Measurements from ENCODE around the gene CHFR. TPM values are rescaled to one million over a fixed set of nuclear protein-coding genes. Genes with fewer than 3 reads are reported as not detected.

Gene CHFR
- total and polyA plus RNA-seq, 9 of the 15 experiments (the other 6 are each of a cell fraction or from before 2014, with no cell fraction given): 0.61 to 33.9 (median 19.3) TPM

GRCh38 chr12:132872073-132872855 lies 15.1 kb downstream of the CHFR start (continued):
- TF ChIP-seq RBBP5 (IDR thresholded peaks at IDR 0.05; ENCODE audit: borderline replicate concordance, insufficient read depth, low read length, poor library complexity, severe bottlenecking) (no peak), TSC22D4 (tag; IDR thresholded peaks at IDR 0.05) (no peak), BRF1 (IDR thresholded peaks at IDR 0.05; ENCODE audit: borderline replicate concordance, extremely low read depth, insufficient read length) (no peak), ZEB2 (IDR thresholded peaks at IDR 0.05) (no peak), BCOR (IDR thresholded peaks at IDR 0.05) (no peak), HMGN3 (IDR thresholded peaks at IDR 0.05; ENCODE audit: borderline replicate concordance, extremely low read depth, insufficient read length, low read depth, low read length) (no peak), TCF7L2 (IDR thresholded peaks at IDR 0.05; ENCODE audit: low read depth, low read length) (no peak), ZFP91 (CRISPR knock-in tag; IDR thresholded peaks at IDR 0.05) (no peak)
- TF ChIP-seq, protein P1, sequence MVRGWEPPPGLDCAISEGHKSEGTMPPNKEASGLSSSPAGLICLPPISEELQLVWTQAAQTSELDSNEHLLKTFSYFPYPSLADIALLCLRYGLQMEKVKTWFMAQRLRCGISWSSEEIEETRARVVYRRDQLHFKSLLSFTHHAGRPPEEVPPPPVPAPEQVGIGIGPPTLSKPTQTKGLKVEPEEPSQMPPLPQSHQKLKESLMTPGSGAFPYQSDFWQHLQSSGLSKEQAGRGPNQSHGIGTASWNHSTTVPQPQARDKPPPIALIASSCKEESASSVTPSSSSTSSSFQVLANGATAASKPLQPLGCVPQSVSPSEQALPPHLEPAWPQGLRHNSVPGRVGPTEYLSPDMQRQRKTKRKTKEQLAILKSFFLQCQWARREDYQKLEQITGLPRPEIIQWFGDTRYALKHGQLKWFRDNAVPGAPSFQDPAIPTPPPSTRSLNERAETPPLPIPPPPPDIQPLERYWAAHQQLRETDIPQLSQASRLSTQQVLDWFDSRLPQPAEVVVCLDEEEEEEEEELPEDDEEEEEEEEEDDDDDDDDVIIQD (CRISPR knock-in tag; IDR thresholded peaks at IDR 0.05): no peak
- TF ChIP-seq, protein P2, sequence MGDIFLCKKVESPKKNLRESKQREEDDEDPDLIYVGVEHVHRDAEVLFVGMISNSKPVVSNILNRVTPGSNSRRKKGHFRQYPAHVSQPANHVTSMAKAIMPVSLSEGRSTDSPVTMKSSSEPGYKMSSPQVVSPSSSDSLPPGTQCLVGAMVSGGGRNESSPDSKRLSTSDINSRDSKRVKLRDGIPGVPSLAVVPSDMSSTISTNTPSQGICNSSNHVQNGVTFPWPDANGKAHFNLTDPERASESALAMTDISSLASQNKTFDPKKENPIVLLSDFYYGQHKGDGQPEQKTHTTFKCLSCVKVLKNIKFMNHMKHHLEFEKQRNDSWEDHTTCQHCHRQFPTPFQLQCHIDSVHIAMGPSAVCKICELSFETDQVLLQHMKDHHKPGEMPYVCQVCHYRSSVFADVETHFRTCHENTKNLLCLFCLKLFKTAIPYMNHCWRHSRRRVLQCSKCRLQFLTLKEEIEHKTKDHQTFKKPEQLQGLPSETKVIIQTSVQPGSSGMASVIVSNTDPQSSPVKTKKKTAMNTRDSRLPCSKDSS (IDR thresholded peaks at IDR 0.05; ENCODE audit: low read depth, partially characterized antibody): no peak

Measured in K562 (cell line).